ENCODE results near the gene CIB4. TPM values are rescaled to one million over a fixed set of nuclear protein-coding genes. Genes with fewer than 3 reads are reported as not detected.
A peak's percentile ranks its signal among the peaks of the same experiment; 100 is the strongest.

Gene CIB4
- total RNA-seq, 2 experiments from 2014 or later, result not detected

DNA sequence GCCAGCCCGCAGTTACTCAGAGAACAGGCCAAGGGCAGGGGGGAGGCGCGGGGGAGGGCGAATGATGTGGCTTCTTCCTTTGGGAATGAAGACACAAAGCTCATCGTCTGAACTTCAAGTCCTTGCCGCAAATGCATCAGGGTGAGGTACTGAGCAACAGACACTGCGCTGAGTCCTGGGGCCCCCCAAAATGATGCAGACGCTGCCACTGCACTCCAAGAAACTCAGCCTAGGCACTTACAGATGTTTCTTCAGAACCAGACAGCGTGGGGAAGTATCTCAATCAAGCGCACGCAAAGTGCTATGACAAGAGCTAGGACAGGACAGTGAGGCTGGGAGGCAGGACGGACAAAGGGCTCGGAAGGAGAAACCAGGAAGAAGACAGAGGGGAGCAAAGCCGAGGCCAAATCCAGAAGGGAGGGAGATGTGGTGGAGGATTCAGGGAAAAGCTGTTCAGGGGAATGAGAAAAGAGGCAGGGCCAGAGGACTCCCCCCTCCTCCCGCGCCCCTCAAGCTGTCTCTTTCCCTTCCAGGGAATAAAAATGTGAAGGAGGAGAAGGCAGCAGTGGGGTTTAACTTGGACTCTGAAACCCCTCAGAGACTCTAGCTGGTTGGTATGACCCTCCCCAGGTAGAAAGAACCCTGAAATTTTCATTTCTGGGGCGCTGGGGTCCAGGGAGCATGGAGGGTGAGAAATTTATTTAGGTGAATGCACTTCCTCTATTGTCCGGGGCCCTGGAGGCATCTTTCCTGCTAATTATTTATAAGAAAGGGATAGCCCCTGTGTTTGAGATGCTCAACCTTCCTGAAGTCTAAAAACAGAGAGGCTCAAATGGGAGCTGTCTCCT is 34.9 kb downstream of the CIB4 start:
- Mint-ChIP-seq H3K36me3 (ENCODE audit: low read depth) (no peaks in the 10 kb centered on the region), H3K9me3 (no peaks in the 10 kb centered on the region), H3K4me3 (no peak overlapping the region), H3K4me1 (ENCODE audit: low read depth) (peaks cover 20% of the 10 kb centered on the region), H3K27ac (peak overlapping the region; percentile 7), H3K27me3 (ENCODE audit: low read depth) (peaks cover 19% of the 10 kb centered on the region)
- intact Hi-C loops (cut with micrococcal nuclease), result loop anchor here (1.0 to 10.0 kb wide), 2 partner anchors 139 to 339 kb away; no protein-coding TSS in a partner anchor
- no peak for DNase-seq
- CTCF ChIA-PET, result interaction anchor here (0.5 to 5.5 kb wide), 13 partner anchors 9 to 337 kb away, joined by 3 to 109 read pairs (median 4); no protein-coding TSS in a partner anchor

DNA sequence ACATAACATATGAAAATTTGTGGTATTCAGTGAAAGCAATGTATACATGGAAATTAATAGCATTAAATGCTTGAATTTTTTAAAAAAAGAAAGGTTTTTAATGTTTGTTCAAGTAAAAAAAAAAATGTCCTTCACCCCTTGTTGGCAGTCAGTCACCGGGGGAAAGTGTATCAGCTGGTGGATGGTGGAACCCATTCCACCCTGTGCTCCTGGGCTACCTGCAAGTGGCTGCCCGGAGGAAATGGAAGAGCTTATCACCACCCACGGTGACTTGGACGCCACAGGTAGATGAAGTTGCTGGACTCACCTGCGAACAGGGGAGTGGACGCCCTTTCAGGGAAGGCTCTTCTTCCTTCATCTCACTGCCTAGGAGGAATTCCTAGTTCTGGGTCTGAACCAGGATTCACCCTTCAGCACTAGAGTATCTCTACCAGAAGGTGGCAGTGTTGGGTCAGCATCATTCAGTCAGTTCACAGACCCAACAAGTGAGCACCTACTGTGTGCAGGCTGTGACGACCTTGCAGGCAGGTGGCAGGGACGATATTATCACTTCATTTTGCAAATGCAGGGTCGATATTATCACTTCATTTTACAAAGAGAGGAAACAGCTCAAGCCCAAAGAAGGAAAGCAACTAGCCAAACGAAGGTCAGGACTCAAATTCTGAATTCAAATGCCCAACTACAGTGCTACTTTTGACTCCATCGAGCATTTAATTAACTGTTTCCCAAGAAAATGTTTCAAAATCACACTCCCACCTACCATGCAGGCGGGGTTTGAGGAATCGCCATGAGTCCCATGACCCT is 35.8 kb downstream of the CIB4 start:
- Mint-ChIP-seq H3K4me3 (no peak overlapping the region), H3K4me1 (ENCODE audit: low read depth) (peaks cover 18% of the 10 kb centered on the region), H3K27ac (no peak overlapping the region), H3K36me3 (ENCODE audit: low read depth) (no peaks in the 10 kb centered on the region), H3K27me3 (ENCODE audit: low read depth) (peaks cover 21% of the 10 kb centered on the region), H3K9me3 (no peaks in the 10 kb centered on the region)
- peak; percentile 52 for DNase-seq
- intact Hi-C loops (cut with micrococcal nuclease), result loop anchor here (1.0 to 10.0 kb wide), 2 partner anchors 140 to 339 kb away; no protein-coding TSS in a partner anchor
- CTCF ChIA-PET, result interaction anchor here (0.5 to 5.5 kb wide), 14 partner anchors 8 to 317 kb away, joined by 3 to 109 read pairs (median 4); no protein-coding TSS in a partner anchor

DNA sequence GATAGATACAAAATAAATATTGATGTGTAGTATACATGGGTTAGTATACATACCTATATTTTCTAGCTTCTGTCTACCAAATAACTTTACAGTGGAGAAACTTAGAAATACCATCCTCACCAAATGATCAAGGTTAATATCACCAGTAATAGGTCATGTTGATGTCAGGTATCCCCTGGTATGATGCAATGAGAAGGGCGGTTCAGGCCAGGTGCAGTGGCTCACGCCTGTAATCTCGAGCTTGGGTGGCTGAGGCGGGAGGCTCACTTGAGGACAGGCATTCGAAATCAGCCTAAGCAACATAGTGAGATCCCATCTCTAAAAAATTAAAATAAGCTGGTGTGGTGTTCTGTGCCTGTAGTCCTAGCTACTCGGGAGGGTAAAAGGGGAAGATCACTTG is 38.6 kb downstream of the CIB4 start:
- CTCF ChIA-PET, result interaction anchor here (0.6 to 1.0 kb wide), 2 partner anchors 144 to 565 kb away, joined by 6 to 7 read pairs; no protein-coding TSS in a partner anchor
- DNase-seq, result no peak
- Mint-ChIP-seq H3K27me3 (ENCODE audit: low read depth) (peaks cover 21% of the 10 kb centered on the region), H3K27ac (no peak overlapping the region), H3K36me3 (ENCODE audit: low read depth) (no peaks in the 10 kb centered on the region), H3K4me1 (ENCODE audit: low read depth) (no peaks in the 10 kb centered on the region), H3K9me3 (no peaks in the 10 kb centered on the region), H3K4me3 (no peak overlapping the region)
- intact Hi-C loops (cut with micrococcal nuclease), result loop anchor here (10.0 kb wide), 1 partner anchor 342 kb away; no protein-coding TSS in a partner anchor

DNA sequence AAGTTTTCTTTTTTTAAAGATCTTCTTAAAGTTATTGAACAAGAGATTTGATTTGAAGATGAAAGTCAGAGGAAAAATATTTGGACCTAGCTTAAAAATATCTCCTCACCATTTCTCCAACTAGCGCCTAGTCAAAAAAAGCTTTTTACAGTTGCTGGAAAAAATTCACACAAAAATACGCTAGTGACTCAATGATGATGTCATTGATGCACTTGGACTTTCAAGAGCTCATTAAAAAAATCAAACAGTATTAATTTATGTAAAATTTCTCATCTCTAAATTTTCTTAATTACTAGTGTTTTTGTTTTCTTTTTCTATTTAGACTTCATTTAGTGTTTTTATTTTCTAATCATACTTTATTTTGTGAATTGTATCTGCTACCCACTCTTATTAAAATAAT is 41.8 kb downstream of the CIB4 start:
- H3K9me3 Mint-ChIP-seq, result no peaks in the 10 kb centered on the region
- H3K27me3 Mint-ChIP-seq (ENCODE audit: low read depth), result peaks cover 29% of the 10 kb centered on the region
- no peaks in the 10 kb centered on the region for H3K36me3 Mint-ChIP-seq (ENCODE audit: low read depth)
- intact Hi-C loops (cut with micrococcal nuclease), result no loop called here
- H3K27ac Mint-ChIP-seq, result no peak overlapping the region
- H3K4me3 Mint-ChIP-seq, result no peak overlapping the region
- CTCF ChIA-PET, result interaction anchor here (1.0 kb wide), 1 partner anchor 147 kb away, joined by 5 read pairs; no protein-coding TSS in a partner anchor
- peaks cover 3% of the 10 kb centered on the region for H3K4me1 Mint-ChIP-seq (ENCODE audit: low read depth)
- DNase-seq, result no peak

- DNase-seq, result no peak
- Mint-ChIP-seq H3K27me3 (ENCODE audit: low read depth) (peaks cover 31% of the 10 kb centered on the region), H3K9me3 (no peaks in the 10 kb centered on the region), H3K27ac (no peak overlapping the region), H3K4me1 (ENCODE audit: low read depth) (peaks cover 3% of the 10 kb centered on the region), H3K36me3 (ENCODE audit: low read depth) (no peaks in the 10 kb centered on the region), H3K4me3 (no peak overlapping the region)
- intact Hi-C loops (cut with micrococcal nuclease), result no loop called here
- CTCF ChIA-PET, result interaction anchor here (1.0 kb wide), 1 partner anchor 147 kb away, joined by 5 read pairs; no protein-coding TSS in a partner anchor
These were observed 42.2 kb downstream of the CIB4 start for GRCh38 chr2:26598996-26599373.

- intact Hi-C loops (cut with micrococcal nuclease), result no loop called here
- Mint-ChIP-seq H3K4me3 (no peak overlapping the region), H3K27me3 (ENCODE audit: low read depth) (peaks cover 31% of the 10 kb centered on the region), H3K9me3 (no peaks in the 10 kb centered on the region), H3K27ac (no peak overlapping the region), H3K36me3 (ENCODE audit: low read depth) (no peaks in the 10 kb centered on the region), H3K4me1 (ENCODE audit: low read depth) (peaks cover 3% of the 10 kb centered on the region)
- DNase-seq, result no peak
- CTCF ChIA-PET, result no interaction called here
These were observed 42.7 kb downstream of the CIB4 start for GRCh38 chr2:26598336-26598995.

DNA sequence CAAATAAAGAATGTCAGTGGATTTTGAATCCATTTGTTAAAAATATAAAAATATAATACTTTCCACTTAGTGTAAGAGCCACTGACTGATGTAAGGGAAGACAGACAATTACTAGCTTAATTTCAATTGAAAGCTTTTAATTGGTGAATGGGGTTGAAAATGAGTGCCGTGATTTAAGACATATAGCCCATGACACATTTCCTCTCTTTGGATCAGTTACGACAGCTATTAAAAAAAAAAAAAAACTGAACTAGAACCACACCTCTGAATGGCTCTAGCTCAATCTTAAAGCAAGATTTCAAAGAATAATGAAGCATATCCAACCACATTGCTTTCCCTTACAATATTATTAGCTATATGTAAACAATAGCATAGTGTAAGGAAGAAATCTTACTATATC is 44.0 kb downstream of the CIB4 start:
- intact Hi-C loops (cut with micrococcal nuclease), result no loop called here
- DNase-seq, result no peak
- peaks cover 3% of the 10 kb centered on the region for H3K4me1 Mint-ChIP-seq (ENCODE audit: low read depth)
- H3K27me3 Mint-ChIP-seq (ENCODE audit: low read depth), result peaks cover 25% of the 10 kb centered on the region
- CTCF ChIA-PET, result interaction anchor here (0.6 to 1.8 kb wide), 7 partner anchors 8 to 325 kb away, joined by 3 to 6 read pairs (median 4); no protein-coding TSS in a partner anchor
- H3K4me3 Mint-ChIP-seq, result no peak overlapping the region
- no peak overlapping the region for H3K27ac Mint-ChIP-seq
- H3K9me3 Mint-ChIP-seq, result no peaks in the 10 kb centered on the region
- H3K36me3 Mint-ChIP-seq (ENCODE audit: low read depth), result no peaks in the 10 kb centered on the region

GRCh38 chr2:26595146-26595545 is 46.0 kb downstream of the CIB4 start:
- Mint-ChIP-seq H3K36me3 (ENCODE audit: low read depth) (no peaks in the 10 kb centered on the region), H3K4me1 (ENCODE audit: low read depth) (peaks cover 3% of the 10 kb centered on the region), H3K9me3 (no peaks in the 10 kb centered on the region), H3K4me3 (no peak overlapping the region), H3K27ac (no peak overlapping the region), H3K27me3 (ENCODE audit: low read depth) (peaks cover 17% of the 10 kb centered on the region)
- intact Hi-C loops (cut with micrococcal nuclease), result no loop called here
- CTCF ChIA-PET, result interaction anchor here (0.8 kb wide), 1 partner anchor 11 kb away, joined by 3 read pairs; no protein-coding TSS in a partner anchor
- no peak for DNase-seq

GRCh38 chr2:26591619-26592505 is 49.3 kb downstream of the CIB4 start:
- Mint-ChIP-seq H3K36me3 (ENCODE audit: low read depth) (no peaks in the 10 kb centered on the region), H3K27me3 (ENCODE audit: low read depth) (peaks cover 17% of the 10 kb centered on the region), H3K27ac (no peak overlapping the region), H3K9me3 (no peaks in the 10 kb centered on the region), H3K4me1 (ENCODE audit: low read depth) (peaks cover 3% of the 10 kb centered on the region), H3K4me3 (no peak overlapping the region)
- no peak for DNase-seq
- intact Hi-C loops (cut with micrococcal nuclease), result no loop called here
- CTCF ChIA-PET, result interaction anchor here (0.5 to 3.1 kb wide), 5 partner anchors 14 to 1016 kb away, joined by 3 to 22 read pairs (median 4); no protein-coding TSS in a partner anchor

DNA sequence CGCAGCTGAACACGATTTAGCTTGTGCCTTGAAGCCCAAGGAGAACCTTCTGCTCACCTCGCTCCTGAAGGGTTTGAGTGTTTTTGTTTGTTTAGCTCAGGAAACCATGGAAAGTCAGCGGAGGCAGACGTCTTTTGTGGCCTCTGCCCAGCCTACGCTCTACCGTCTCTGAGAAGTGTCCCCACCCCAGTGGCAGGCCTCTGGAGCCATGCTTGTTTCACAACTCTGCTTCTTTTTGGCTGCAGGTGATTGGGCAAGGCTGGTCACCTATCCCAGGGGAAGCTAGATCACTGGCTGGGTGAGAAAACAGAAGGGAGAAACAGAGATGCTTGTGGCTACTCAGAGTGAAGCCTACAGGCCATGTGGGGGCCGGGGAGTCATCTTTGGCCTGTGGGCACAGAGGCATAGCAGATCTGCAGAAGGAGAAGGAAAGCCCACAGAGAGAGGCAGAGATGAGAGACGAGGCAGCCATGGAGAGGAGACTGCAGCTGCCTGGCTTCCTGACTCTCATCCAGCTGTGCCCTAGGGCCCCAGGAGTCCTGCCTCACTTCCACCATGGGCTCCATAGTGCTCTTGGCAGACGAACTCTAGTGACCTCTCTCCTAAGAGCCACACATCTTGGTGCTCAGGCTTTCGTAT is 50.1 kb downstream of the CIB4 start:
- no peak for DNase-seq
- H3K4me3 Mint-ChIP-seq, result no peak overlapping the region
- CTCF ChIA-PET, result interaction anchor here (0.5 to 2.1 kb wide), 3 partner anchors 10 to 162 kb away, joined by 3 to 8 read pairs (median 3); no protein-coding TSS in a partner anchor
- H3K9me3 Mint-ChIP-seq, result no peaks in the 10 kb centered on the region
- peaks cover 2% of the 10 kb centered on the region for H3K4me1 Mint-ChIP-seq (ENCODE audit: low read depth)
- H3K36me3 Mint-ChIP-seq (ENCODE audit: low read depth), result no peaks in the 10 kb centered on the region
- intact Hi-C loops (cut with micrococcal nuclease), result no loop called here
- H3K27ac Mint-ChIP-seq, result no peak overlapping the region
- peaks cover 17% of the 10 kb centered on the region for H3K27me3 Mint-ChIP-seq (ENCODE audit: low read depth)

All from activated naive CD4-positive, alpha-beta T cell treated with anti-CD3 and anti-CD28 coated beads for 36 hours (primary cell).